Endothelial cell of umbilical vein (primary cell): ENCODE data around the gene CKAP2. TPM values are rescaled to one million over a fixed set of nuclear protein-coding genes. Genes with fewer than 3 reads are reported as not detected.

Experiments
- BruUV-seq: library from RNA; stranded (reverse); fragments of 400-500 nt; replicated peaks from 2 replicates; lab custom pipeline; 2021; lab: Mats Ljungman, UMichigan
- CTCF ChIA-PET: fragments of 300-600, 350-600 bp; sonication (Branson Sonifier 250); formaldehyde crosslinking; loops from one replicate; lab custom pipeline; 2021; ENCODE audit warnings: antibody characterized with exemption, inconsistent platforms; lab: Charles Lee
- POLR2A ChIA-PET: fragments of 300-600, 350-600 bp; sonication (Branson Sonifier 250); formaldehyde crosslinking; loops from one replicate; lab custom pipeline; 2021; ENCODE audit warnings: antibody characterized with exemption, inconsistent platforms; lab: Charles Lee
- DNase-seq: peaks from one replicate; pipeline ENCODE4 v3.0.0-alpha.2; 2011; ENCODE audit warnings: low read depth, low spot score
- FAIRE-seq: peaks from 2 replicates; lab custom pipeline; 2011; peaks lifted over from hg19 to GRCh38; lab: Jason Lieb, UNC
- H2AFZ ChIP-seq: 2 replicates; pipeline ENCODE4 v1.6.0; 2012; ENCODE audit warnings: low read depth, low read length, control low read depth, inconsistent platforms
- H3K27ac ChIP-seq: 2 replicates; pipeline ENCODE4 v1.5.1; 2011; ENCODE audit warnings: low read depth, mild to moderate bottlenecking, control low read depth, low read length, moderate library complexity; ENCODE audit not compliant: insufficient read depth
- H3K27me3 ChIP-seq, 2 experiments: 2 replicates each; pipeline versions ENCODE4 v1.6.0 to v1.6.1; 2011; ENCODE audit warnings: low read length in 2 of 2, mixed read lengths in 1 of 2; ENCODE audit not compliant: control insufficient read depth in 2 of 2, insufficient read depth in 2 of 2
- H3K36me3 ChIP-seq, 2 experiments: 2 replicates in 1 of 2; 3 replicates in 1 of 2; pipeline ENCODE4 v1.5.1; 2011; ENCODE audit warnings: low read length in 2 of 2, mild to moderate bottlenecking in 1 of 2, moderate library complexity in 1 of 2; ENCODE audit not compliant: control insufficient read depth in 2 of 2, insufficient read depth in 2 of 2; ENCODE audit errors: extremely low read depth in 1 of 2
- H3K4me1 ChIP-seq: 3 replicates; pipeline ENCODE4 v1.5.1; 2011; ENCODE audit warnings: mild to moderate bottlenecking, low read length; ENCODE audit not compliant: control insufficient read depth, insufficient read depth; ENCODE audit errors: extremely low read depth
- H3K4me2 ChIP-seq: 2 replicates; pipeline ENCODE4 v1.6.1; 2011; ENCODE audit warnings: low read length, control low read depth, mixed read lengths; ENCODE audit not compliant: insufficient read depth
- H3K4me3 ChIP-seq, 3 experiments: fragments of 200-600 bp in 1 of 3; sonication (generic), shearing (Covaris generic) in 1 of 3; replicated peaks in 1 of 3; 2 replicates each; pipeline ENCODE4 v1.5.1; 2011 to 2016; ENCODE audit warnings: control low read depth in 3 of 3, low read length in 3 of 3, mild to moderate bottlenecking in 2 of 3, inconsistent platforms in 1 of 3, low read depth in 1 of 3, moderate library complexity in 1 of 3; ENCODE audit not compliant: insufficient read depth in 1 of 3
- H3K79me2 ChIP-seq: 2 replicates; pipeline ENCODE4 v1.6.0; 2012; ENCODE audit warnings: low read length, inconsistent platforms; ENCODE audit not compliant: control insufficient read depth, insufficient read depth
- H3K9ac ChIP-seq: replicated peaks from 2 replicates; pipeline ENCODE3; 2011; ENCODE audit warnings: low read length, control low read depth; ENCODE audit not compliant: insufficient read depth; ENCODE audit errors: extremely low read depth
- H3K9me1 ChIP-seq: replicated peaks from 3 replicates; pipeline ENCODE4 v1.6.0; 2011; ENCODE audit warnings: mild to moderate bottlenecking, low read length; ENCODE audit not compliant: control insufficient read depth, insufficient read depth; ENCODE audit errors: extremely low read depth
- H3K9me3 ChIP-seq: replicated peaks from 2 replicates; pipeline ENCODE4 v1.5.1; 2012; ENCODE audit warnings: low read length, inconsistent platforms; ENCODE audit not compliant: control insufficient read depth, insufficient read depth
- H4K20me1 ChIP-seq: replicated peaks from 2 replicates; pipeline ENCODE3; 2011; ENCODE audit warnings: mild to moderate bottlenecking, low read length; ENCODE audit not compliant: control insufficient read depth, insufficient read depth; ENCODE audit errors: extremely low read depth
- EZH2 ChIP-seq: IDR thresholded peaks from 2 replicates; pipeline ENCODE4 v1.6.1; 2012; ENCODE audit warnings: borderline replicate concordance, low read depth, mild to moderate bottlenecking, moderate library complexity, low read length, inconsistent platforms; ENCODE audit not compliant: severe bottlenecking
- FOS ChIP-seq: IDR thresholded peaks from 2 replicates; pipeline ENCODE4 v1.6.1; 2011; ENCODE audit warnings: mild to moderate bottlenecking, low read length, moderate library complexity, borderline replicate concordance; ENCODE audit not compliant: insufficient read depth
- GATA2 ChIP-seq: IDR thresholded peaks from 2 replicates; pipeline ENCODE4 v1.7.0; 2011; ENCODE audit warnings: low read depth, mild to moderate bottlenecking, moderate library complexity, mixed read lengths, low read length; ENCODE audit not compliant: insufficient read length, insufficient read depth
- JUN ChIP-seq: IDR thresholded peaks from 2 replicates; pipeline ENCODE4 v1.6.1; 2011; ENCODE audit warnings: borderline replicate concordance, low read depth; ENCODE audit not compliant: insufficient read length, insufficient read depth
- MYC ChIP-seq: IDR thresholded peaks from one replicate; pipeline ENCODE4 v1.6.1; 2011; ENCODE audit warnings: mild to moderate bottlenecking, low read depth, low read length
- POLR2A ChIP-seq: IDR thresholded peaks from 2 replicates; pipeline ENCODE4 v1.6.1; 2012; ENCODE audit warnings: low read depth, mild to moderate bottlenecking, control low read depth, low read length
- POLR2AphosphoS5 ChIP-seq: IDR thresholded peaks from 2 replicates; pipeline ENCODE4 v1.6.1; 2012; ENCODE audit warnings: low read depth, mild to moderate bottlenecking, control low read depth, low read length, moderate library complexity; ENCODE audit not compliant: insufficient read depth
- dilution Hi-C: fragments of 300-500 bp; cut with MboI; formaldehyde crosslinking; loops from one replicate; pipeline ENCODE4 v1.15.0; 2019; ENCODE audit warnings: low sequenced_read_pairs; ENCODE audit not compliant: extremely low pct_ligation_motif_present
- intact Hi-C: fragments of 100-400 bp; cut with micrococcal nuclease; formaldehyde crosslinking; loops from one replicate; pipeline ENCODE4 v1.10.0; 2022
- polyA plus RNA-seq, 4 experiments: library from polyadenylated mRNA; depleted of rRNA in 3 of 4; stranded (reverse) in 3 of 4; unstranded in 1 of 4; fragments of >200 nt; gene quantifications; 2 replicates each; pipeline versions ENCODE4 v1.2.1 to v1.2.3, GENCODE V29; 2011 to 2012; ENCODE audit warnings: missing spikeins in 1 of 4
- total RNA-seq: library from RNA; stranded (reverse); gene quantifications from 2 replicates; pipeline ENCODE4 v1.2.3, GENCODE V29; 2021
- TF ChIP-seq, protein P1 (sequence below): IDR thresholded peaks from 2 replicates; pipeline ENCODE4 v1.6.1; 2011; ENCODE audit not compliant: insufficient read depth, insufficient read length
- TF ChIP-seq, protein P2 (sequence below), 2 donors: IDR thresholded peaks; 1 replicate in 1 of 2; 2 replicates in 1 of 2; pipeline ENCODE4 v1.5.1; 2011; ENCODE audit warnings: low read length in 2 of 2, mild to moderate bottlenecking in 2 of 2, moderate library complexity in 2 of 2, control low read depth in 1 of 2, inconsistent platforms in 1 of 2, low read depth in 1 of 2; ENCODE audit not compliant: insufficient read depth in 1 of 2; ENCODE audit errors: extremely low read depth in 1 of 2

CKAP2 gene
- total and polyA plus RNA-seq, 2 donors (not counting 3 experiments of a cell fraction or from before 2014, with no cell fraction given), result 9.2 to 72.1 TPM

DNA sequence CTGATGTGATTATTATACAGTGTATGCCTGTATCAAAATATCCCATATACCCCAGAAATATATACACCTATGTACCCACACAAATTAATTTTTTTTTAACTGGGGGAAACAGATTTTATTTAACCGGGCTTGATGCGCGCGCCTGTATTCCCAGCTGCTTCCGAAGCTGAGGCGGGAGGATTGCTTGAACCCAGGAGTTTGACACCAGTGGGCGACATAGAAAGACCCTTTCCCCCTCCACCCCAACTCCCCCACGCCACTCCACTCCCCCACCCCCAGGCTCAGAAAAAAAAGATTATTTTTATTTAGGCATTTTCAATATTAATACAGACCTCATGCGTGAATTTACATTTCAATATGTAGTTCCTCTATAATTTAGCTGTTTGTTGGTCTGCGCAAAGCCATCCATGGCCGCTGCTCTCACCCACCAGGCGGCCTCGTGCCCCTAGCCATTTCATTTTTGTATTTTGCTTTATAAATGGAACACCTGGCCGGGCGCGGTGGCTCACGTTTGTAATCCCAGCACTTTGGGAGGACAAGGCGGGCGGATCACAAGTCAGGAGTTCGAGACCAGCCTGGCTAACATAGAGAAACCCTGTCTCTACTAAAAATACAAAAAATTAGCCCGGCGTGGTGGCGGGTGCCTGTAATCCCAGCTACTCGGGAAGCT, 4.0 kb upstream of the CKAP2 start:
- H2AFZ ChIP-seq, result no peak overlapping the region
- H4K20me1 ChIP-seq, result no peaks in the 10 kb centered on the region
- H3K27me3 ChIP-seq, result no peaks in the 10 kb centered on the region
- no peak overlapping the region for H3K9ac ChIP-seq
- dilution Hi-C loops (no loop called here), intact Hi-C loops (loop anchor here (2.0 to 10.0 kb wide), 3 partner anchors 256 to 646 kb away; partner anchors contain the start of genes DHRS12 and NEK3)
- no peaks in the 10 kb centered on the region for H3K9me3 ChIP-seq
- ChIA-PET POLR2A (interaction anchor here (0.5 to 4.0 kb wide), 3 partner anchors 47 to 255 kb away, joined by 4 to 16 read pairs (median 4); partner anchors contain the start of gene THSD1), CTCF (interaction anchor here (0.6 to 5.4 kb wide), 58 partner anchors 8 to 702 kb away, joined by 3 to 210 read pairs (median 6); partner anchors contain the start of genes ALG11, SUGT1 and THSD1)
- H3K27ac ChIP-seq, result no peak overlapping the region
- peaks cover 0 to 3% of the 10 kb centered on the region in 2 experiments for H3K36me3 ChIP-seq
- peaks cover 39% of the 10 kb centered on the region for H3K79me2 ChIP-seq
- no peak for DNase-seq
- H3K4me2 ChIP-seq, result peak overlapping the region; percentile 32
- no TSS peak for BruUV-seq
- no peaks in the 10 kb centered on the region for H3K9me1 ChIP-seq
- FAIRE-seq, result no peak
- peaks cover 29% of the 10 kb centered on the region for H3K4me1 ChIP-seq
- TF ChIP-seq POLR2AphosphoS5 (no peak), JUN (no peak), MYC (no peak), POLR2A (no peak), EZH2 (no peak), FOS (no peak), GATA2 (no peak)
- TF ChIP-seq, protein P1, sequence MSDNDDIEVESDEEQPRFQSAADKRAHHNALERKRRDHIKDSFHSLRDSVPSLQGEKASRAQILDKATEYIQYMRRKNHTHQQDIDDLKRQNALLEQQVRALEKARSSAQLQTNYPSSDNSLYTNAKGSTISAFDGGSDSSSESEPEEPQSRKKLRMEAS, result no peak
- TF ChIP-seq, protein P2, sequence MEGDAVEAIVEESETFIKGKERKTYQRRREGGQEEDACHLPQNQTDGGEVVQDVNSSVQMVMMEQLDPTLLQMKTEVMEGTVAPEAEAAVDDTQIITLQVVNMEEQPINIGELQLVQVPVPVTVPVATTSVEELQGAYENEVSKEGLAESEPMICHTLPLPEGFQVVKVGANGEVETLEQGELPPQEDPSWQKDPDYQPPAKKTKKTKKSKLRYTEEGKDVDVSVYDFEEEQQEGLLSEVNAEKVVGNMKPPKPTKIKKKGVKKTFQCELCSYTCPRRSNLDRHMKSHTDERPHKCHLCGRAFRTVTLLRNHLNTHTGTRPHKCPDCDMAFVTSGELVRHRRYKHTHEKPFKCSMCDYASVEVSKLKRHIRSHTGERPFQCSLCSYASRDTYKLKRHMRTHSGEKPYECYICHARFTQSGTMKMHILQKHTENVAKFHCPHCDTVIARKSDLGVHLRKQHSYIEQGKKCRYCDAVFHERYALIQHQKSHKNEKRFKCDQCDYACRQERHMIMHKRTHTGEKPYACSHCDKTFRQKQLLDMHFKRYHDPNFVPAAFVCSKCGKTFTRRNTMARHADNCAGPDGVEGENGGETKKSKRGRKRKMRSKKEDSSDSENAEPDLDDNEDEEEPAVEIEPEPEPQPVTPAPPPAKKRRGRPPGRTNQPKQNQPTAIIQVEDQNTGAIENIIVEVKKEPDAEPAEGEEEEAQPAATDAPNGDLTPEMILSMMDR (IDR thresholded peaks at IDR 0.05; ENCODE audit: extremely low read depth in 1 of 2, insufficient read depth in 1 of 2, low read depth in 1 of 2, low read length in 2 of 2), result no peak
- no peak overlapping the region for H3K4me3 ChIP-seq
